ENCODE measurements around the gene GPR42.

Gene GPR42

GRCh38 chr19:35370722-35371121, at the start of gene GPR42:
GPR42 (plus strand) TSS chr19:35371068; CDS start chr19:35371360, 292 bp downstream.
- Mint-ChIP-seq H3K27ac (no peak within 1 kb of the TSS), H3K4me3 (no peak within 1 kb of the TSS), H3K4me1 (no peaks in the 10 kb centered on the region), H3K36me3 (ENCODE audit: low read depth) (no peaks in the 10 kb centered on the region), H3K27me3 (ENCODE audit: low read depth) (peaks cover 5% of the 10 kb centered on the region), H3K9me3 (no peaks in the 10 kb centered on the region)
- TF ChIP-seq CTCF (IDR thresholded peaks at IDR 0.05; ENCODE audit: unreplicated experiment in 3 of 3), result no peak

- Mint-ChIP-seq H3K4me1 (peaks cover 5% of the 10 kb centered on the region), H3K4me3 (no peak overlapping the region), H3K27me3 (ENCODE audit: low read depth) (no peaks in the 10 kb centered on the region), H3K27ac (no peak overlapping the region), H3K36me3 (ENCODE audit: low read depth) (no peaks in the 10 kb centered on the region), H3K9me3 (no peaks in the 10 kb centered on the region)
- TF ChIP-seq CTCF (IDR thresholded peaks at IDR 0.05; ENCODE audit: unreplicated experiment in 3 of 3), result no peak
Measured at GRCh38 chr19:35321291-35321690, 49.6 kb upstream of the GPR42 start.

- Mint-ChIP-seq H3K4me1 (peaks cover 5% of the 10 kb centered on the region), H3K36me3 (ENCODE audit: low read depth) (no peaks in the 10 kb centered on the region), H3K27ac (no peak overlapping the region), H3K9me3 (no peaks in the 10 kb centered on the region), H3K4me3 (no peak overlapping the region), H3K27me3 (ENCODE audit: low read depth) (no peaks in the 10 kb centered on the region)
- TF ChIP-seq CTCF (IDR thresholded peaks at IDR 0.05; ENCODE audit: unreplicated experiment in 3 of 3), result no peak
Measured at GRCh38 chr19:35322014-35322413, 48.9 kb upstream of the GPR42 start.

GRCh38 chr19:35327642-35328041, 43.2 kb upstream of the GPR42 start:
- no peak overlapping the region for H3K27ac Mint-ChIP-seq
- no peaks in the 10 kb centered on the region for H3K4me1 Mint-ChIP-seq
- H3K9me3 Mint-ChIP-seq, result no peaks in the 10 kb centered on the region
- peaks cover 8% of the 10 kb centered on the region for H3K27me3 Mint-ChIP-seq (ENCODE audit: low read depth)
- peak in 1 of 3 experiments; percentile 24 for TF ChIP-seq CTCF (IDR thresholded peaks at IDR 0.05; ENCODE audit: unreplicated experiment in 3 of 3)
- H3K36me3 Mint-ChIP-seq (ENCODE audit: low read depth), result no peaks in the 10 kb centered on the region
- no peak overlapping the region for H3K4me3 Mint-ChIP-seq

GRCh38 chr19:35328851-35329285, 42.0 kb upstream of the GPR42 start, which contains the start of gene CD22:
CD22 (plus strand) TSS chr19:35329187; CDS start chr19:35332041, 2,854 bp downstream.
- peaks cover 8% of the 10 kb centered on the region for H3K27me3 Mint-ChIP-seq (ENCODE audit: low read depth)
- no peak within 1 kb of the TSS for H3K4me3 Mint-ChIP-seq
- no peaks in the 10 kb centered on the region for H3K36me3 Mint-ChIP-seq (ENCODE audit: low read depth)
- no peaks in the 10 kb centered on the region for H3K4me1 Mint-ChIP-seq
- no peak for TF ChIP-seq CTCF (IDR thresholded peaks at IDR 0.05; ENCODE audit: unreplicated experiment in 3 of 3)
- no peaks in the 10 kb centered on the region for H3K9me3 Mint-ChIP-seq
- H3K27ac Mint-ChIP-seq, result no peak within 1 kb of the TSS

- Mint-ChIP-seq H3K4me1 (no peaks in the 10 kb centered on the region), H3K9me3 (no peaks in the 10 kb centered on the region), H3K27me3 (ENCODE audit: low read depth) (peaks cover 8% of the 10 kb centered on the region), H3K27ac (no peak overlapping the region), H3K36me3 (ENCODE audit: low read depth) (no peaks in the 10 kb centered on the region), H3K4me3 (no peak overlapping the region)
- no peak for TF ChIP-seq CTCF (IDR thresholded peaks at IDR 0.05; ENCODE audit: unreplicated experiment in 3 of 3)
Measured at GRCh38 chr19:35329323-35329722, 41.5 kb upstream of the GPR42 start.
